HCT116 (cell line): Measurements from ENCODE around the gene DOHH. TPM values are rescaled to one million over a fixed set of nuclear protein-coding genes. Genes with fewer than 3 reads are reported as not detected.
A peak's percentile ranks its signal among the peaks of the same experiment; 100 is the strongest.

ENCODE experiments used
- ATAC-seq: fragments of 200-7000 bp; cut with Tn5 transposase; 2 replicates; pipeline ENCODE4 v1.9.1; 2020; ENCODE audit warnings: mild to moderate bottlenecking, moderate library complexity
- BruUV-seq: library from RNA; stranded (reverse); fragments of 400-500 nt; replicated peaks from 2 replicates; lab custom pipeline; 2021; lab: Mats Ljungman, UMichigan
- CTCF ChIA-PET: fragments of 300-600 bp; sonication (Branson Sonifier 250); formaldehyde crosslinking; loops from one replicate; lab custom pipeline; 2021; ENCODE audit warnings: antibody characterized with exemption; lab: Charles Lee
- POLR2A ChIA-PET: fragments of 300-600, 350-600 bp; sonication (Branson Sonifier 250); formaldehyde crosslinking; loops from one replicate; lab custom pipeline; 2021; ENCODE audit warnings: antibody characterized with exemption; lab: Charles Lee
- RAD21 ChIA-PET, 2 experiments: fragments of 300-600 bp; sonication (Branson Sonifier 250); formaldehyde crosslinking; loops; one replicate each; lab custom pipeline; 2023; ENCODE audit warnings: low total read pairs in 2 of 2; ENCODE audit not compliant: uncharacterized antibody in 2 of 2, unreplicated experiment in 2 of 2, low non-redundant PET in 1 of 2; lab: Charles Lee
- DNase-seq: peaks from one replicate; pipeline ENCODE4 v3.0.0-alpha.2; 2010; ENCODE audit warnings: low read depth, low spot score
- H2AFZ ChIP-seq: fragments of 200-600 bp; shearing (Covaris generic), sonication (generic); 2 replicates; pipeline ENCODE4 v1.6.1; 2017; ENCODE audit warnings: low read depth, mixed run types, mixed read lengths, antibody characterized with exemption, low read length; ENCODE audit not compliant: poor library complexity, severe bottlenecking
- H3K27ac ChIP-seq: 2 replicates; pipeline ENCODE4 v1.5.1; 2012; ENCODE audit warnings: low read depth, low read length
- H3K27me3 ChIP-seq: fragments of 200-600 bp; sonication (generic); 2 replicates; pipeline ENCODE4 v1.6.1; 2016; ENCODE audit warnings: mixed run types, low read length, mixed read lengths; ENCODE audit not compliant: insufficient read depth
- H3K36me3 ChIP-seq, 2 experiments: fragments of 200-500 bp in 1 of 2; fragments of 200-600 bp in 1 of 2; sonication (Bioruptor generic) in 1 of 2; sonication (generic) in 1 of 2; 2 replicates each; pipeline versions ENCODE4 v1.5.1 to v1.6.1; 2014 to 2016; ENCODE audit warnings: low read length in 2 of 2, inconsistent platforms in 1 of 2, mixed read lengths in 1 of 2, mixed run types in 1 of 2; ENCODE audit not compliant: insufficient read depth in 2 of 2, control insufficient read depth in 1 of 2
- H3K4me1 ChIP-seq, 2 experiments: fragments of 200-600 bp in 1 of 2; sonication (generic) in 1 of 2; 2 replicates each; pipeline versions ENCODE4 v1.5.1 to v1.6.1; 2012 to 2017; ENCODE audit warnings: low read length in 2 of 2, inconsistent platforms in 1 of 2, mild to moderate bottlenecking in 1 of 2, mixed read lengths in 1 of 2, mixed run types in 1 of 2, moderate library complexity in 1 of 2; ENCODE audit not compliant: insufficient read depth in 2 of 2, control insufficient read depth in 1 of 2
- H3K4me2 ChIP-seq: fragments of 200-600 bp; sonication (generic); 2 replicates; pipeline ENCODE4 v1.6.1; 2017; ENCODE audit warnings: mixed run types, low read length, mixed read lengths
- H3K4me3 ChIP-seq, 2 experiments: fragments of 200-600 bp in 1 of 2; sonication (generic) in 1 of 2; replicated peaks in 1 of 2; 2 replicates each; pipeline ENCODE4 v1.5.1; 2011 to 2016; ENCODE audit warnings: low read length in 2 of 2, control low read depth in 1 of 2, low read depth in 1 of 2, mild to moderate bottlenecking in 1 of 2, mixed read lengths in 1 of 2, mixed run types in 1 of 2
- H3K79me2 ChIP-seq: fragments of 200-600 bp; sonication (generic); 2 replicates; pipeline ENCODE4 v1.6.1; 2017; ENCODE audit warnings: mild to moderate bottlenecking, mixed run types, low read length, moderate library complexity, mixed read lengths; ENCODE audit not compliant: insufficient read depth
- H3K9ac ChIP-seq: fragments of 200-600 bp; sonication (generic); 2 replicates; pipeline ENCODE4 v1.6.1; 2016; ENCODE audit warnings: low read length, mixed read lengths
- H3K9me2 ChIP-seq: fragments of 200-600 bp; sonication (generic), shearing (Covaris generic); 2 replicates; pipeline ENCODE4 v1.6.1; 2017; ENCODE audit warnings: mixed run types, mild to moderate bottlenecking, moderate library complexity; ENCODE audit not compliant: insufficient read depth
- H3K9me3 ChIP-seq, 2 experiments: fragments of 200-500 bp in 1 of 2; fragments of 200-600 bp in 1 of 2; sonication (Bioruptor generic) in 1 of 2; sonication (generic) in 1 of 2; 2 replicates each; pipeline ENCODE4 v1.6.1; 2014 to 2017; ENCODE audit warnings: low read length in 2 of 2, mixed read lengths in 2 of 2, inconsistent platforms in 1 of 2, low read depth in 1 of 2, mild to moderate bottlenecking in 1 of 2, mixed run types in 1 of 2, moderate library complexity in 1 of 2; ENCODE audit not compliant: control insufficient read depth in 1 of 2, insufficient read depth in 1 of 2
- H4K20me1 ChIP-seq: fragments of 200-600 bp; sonication (generic), shearing (Covaris generic); 2 replicates; pipeline ENCODE4 v1.6.1; 2017; ENCODE audit warnings: mixed run types, mild to moderate bottlenecking, moderate library complexity; ENCODE audit not compliant: insufficient read depth
- CBX3 ChIP-seq: IDR thresholded peaks from 2 replicates; pipeline ENCODE4 v1.6.1; 2012; ENCODE audit warnings: low read depth
- CTCF ChIP-seq, 3 experiments: fragments of 200-600 bp in 1 of 3; sonication (generic) in 1 of 3; IDR thresholded peaks in 2 of 3; conservative IDR thresholded peaks in 1 of 3; 2 replicates each; pipeline ENCODE4 v1.5.1; 2012 to 2017; ENCODE audit warnings: low read depth in 2 of 3, low read length in 2 of 3, antibody characterized with exemption in 1 of 3, borderline replicate concordance in 1 of 3, control low read depth in 1 of 3, mild to moderate bottlenecking in 1 of 3, mixed read lengths in 1 of 3, mixed run types in 1 of 3, moderate library complexity in 1 of 3; ENCODE audit not compliant: insufficient read depth in 1 of 3
- EZH2 ChIP-seq: fragments of 200-600 bp; sonication (generic); IDR thresholded peaks from 2 replicates; pipeline ENCODE4 v1.6.1; 2017; ENCODE audit warnings: antibody characterized with exemption, mixed run types
- FOSL1 ChIP-seq: IDR thresholded peaks from 2 replicates; pipeline ENCODE4 v1.6.1; 2012; ENCODE audit warnings: low read depth
- POLR2AphosphoS5 ChIP-seq: IDR thresholded peaks from 2 replicates; pipeline ENCODE4 v1.6.1; 2011; ENCODE audit warnings: mild to moderate bottlenecking, low read depth, low read length, moderate library complexity
- RAD21 ChIP-seq: IDR thresholded peaks from 2 replicates; pipeline ENCODE4 v1.6.1; 2012; ENCODE audit warnings: low read depth, mild to moderate bottlenecking
- REST ChIP-seq: IDR thresholded peaks from 2 replicates; pipeline ENCODE4 v1.6.1; 2012; ENCODE audit warnings: low read depth
- SP1 ChIP-seq: IDR thresholded peaks from 2 replicates; pipeline ENCODE4 v1.6.1; 2012; ENCODE audit warnings: low read depth
- TCF7L2 ChIP-seq: IDR thresholded peaks from 2 replicates; pipeline ENCODE4 v1.7.0; 2011; ENCODE audit warnings: borderline replicate concordance, inconsistent platforms; ENCODE audit not compliant: insufficient read depth, insufficient read length; ENCODE audit errors: extremely low read depth
- YY1 ChIP-seq: IDR thresholded peaks from 2 replicates; pipeline ENCODE4 v1.6.1; 2011; ENCODE audit warnings: low read length, low read depth, moderate library complexity, mild to moderate bottlenecking; ENCODE audit not compliant: insufficient replicate concordance; ENCODE audit errors: extremely low read depth
- ZNF274 ChIP-seq: fragments of 200-500 bp; sonication (Bioruptor generic); IDR thresholded peaks from 2 replicates; pipeline ENCODE4 v1.6.1; 2014; ENCODE audit warnings: mild to moderate bottlenecking, low read depth, low read length, inconsistent platforms
- intact Hi-C: fragments of 100-400 bp; cut with micrococcal nuclease; formaldehyde crosslinking; loops from 2 replicates; pipeline ENCODE4 v1.10.0; 2022
- total RNA-seq: library from RNA; stranded (reverse); gene quantifications from one replicate; pipeline ENCODE4 v1.2.1, GENCODE V29; 2021; ENCODE audit not compliant: unreplicated experiment
- TF ChIP-seq, protein P1 (sequence below): IDR thresholded peaks from 2 replicates; pipeline ENCODE4 v1.6.1; 2012

DOHH gene
- total RNA-seq, 1 experiment from 2014 or later, result 20.9 TPM

GRCh38 chr19:3546119-3546518, 45.6 kb upstream of the DOHH start:
- H3K4me3 ChIP-seq, result no peak overlapping the region
- H3K79me2 ChIP-seq, result peaks cover 26% of the 10 kb centered on the region
- no peak overlapping the region for H2AFZ ChIP-seq
- H3K9me3 ChIP-seq, result no peaks in the 10 kb centered on the region
- no peak overlapping the region for H3K4me2 ChIP-seq
- intact Hi-C loops, result loop anchor here (5.0 kb wide), 1 partner anchor 81 kb away; the partner anchor contains the start of gene CACTIN
- POLR2A ChIA-PET, result interaction anchor here (0.8 kb wide), 1 partner anchor 31 kb away, joined by 3 read pairs; no protein-coding TSS in a partner anchor
- H3K27ac ChIP-seq, result peak overlapping the region; percentile 0; the same call in 1 of the 2 replicates
- ATAC-seq (no peak), DNase-seq (no peak)
- CTCF ChIA-PET, result interaction anchor here (2.0 kb wide), 1 partner anchor 29 kb away, joined by 11 read pairs; no protein-coding TSS in a partner anchor
- peaks cover 11 to 20% of the 10 kb centered on the region in 2 experiments for H3K36me3 ChIP-seq
- H4K20me1 ChIP-seq, result peaks cover 5% of the 10 kb centered on the region; the same call in 1 of the 2 replicates
- no peak for TF ChIP-seq EZH2
- no peak for TF ChIP-seq CBX3
- TF ChIP-seq POLR2AphosphoS5, result no peak
- no peak for TF ChIP-seq SP1
- no peak for TF ChIP-seq REST
- TF ChIP-seq RAD21, result no peak
- TF ChIP-seq TCF7L2, result no peak
- no peak for TF ChIP-seq ZNF274
- TF ChIP-seq FOSL1, result no peak
- TF ChIP-seq YY1, result no peak
- no peak for TF ChIP-seq CTCF (IDR thresholded peaks at IDR 0.05 in 2 of 3, conservative IDR thresholded peaks at IDR 0.05 in 1 of 3; ENCODE audit: borderline replicate concordance in 1 of 3, insufficient read depth in 1 of 3, low read depth in 2 of 3, low read length in 2 of 3)
- TF ChIP-seq, protein P1, sequence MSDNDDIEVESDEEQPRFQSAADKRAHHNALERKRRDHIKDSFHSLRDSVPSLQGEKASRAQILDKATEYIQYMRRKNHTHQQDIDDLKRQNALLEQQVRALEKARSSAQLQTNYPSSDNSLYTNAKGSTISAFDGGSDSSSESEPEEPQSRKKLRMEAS, result no peak
- peaks cover 0 to 11% of the 10 kb centered on the region in 2 experiments; a peak in 2 of 4 replicates for H3K4me1 ChIP-seq
- no peak overlapping the region for H3K9ac ChIP-seq
- no TSS peak for BruUV-seq
- RAD21 ChIA-PET, result no interaction called here
- H3K27me3 ChIP-seq, result no peaks in the 10 kb centered on the region
- no peaks in the 10 kb centered on the region for H3K9me2 ChIP-seq
